Activated naive CD8-positive, alpha-beta T cell treated with anti-CD3 and anti-CD28 coated beads for 36 hours (primary cell): Measurements from ENCODE around the gene RPS26. TPM values are rescaled to one million over a fixed set of nuclear protein-coding genes. Genes with fewer than 3 reads are reported as not detected.

Source experiments
- DNase-seq: peaks from one replicate; pipeline ENCODE4 v3.0.0; 2021
- H3K27ac Mint-ChIP-seq: one replicate; pipeline ENCODE4 v1.8.0; 2022; ENCODE audit warnings: mild to moderate bottlenecking, moderate library complexity, mixed read lengths
- H3K27me3 Mint-ChIP-seq: one replicate; pipeline ENCODE4 v1.8.0; 2022; ENCODE audit warnings: mild to moderate bottlenecking, mixed read lengths
- H3K36me3 Mint-ChIP-seq: one replicate; pipeline ENCODE4 v1.8.0; 2021; ENCODE audit warnings: mild to moderate bottlenecking, mixed read lengths
- H3K4me1 Mint-ChIP-seq: one replicate; pipeline ENCODE4 v1.8.0; 2021; ENCODE audit warnings: mixed read lengths
- H3K4me3 Mint-ChIP-seq: one replicate; pipeline ENCODE4 v1.8.0; 2022; ENCODE audit warnings: mild to moderate bottlenecking, moderate library complexity, mixed read lengths
- H3K9me3 Mint-ChIP-seq: one replicate; pipeline ENCODE4 v1.8.0; 2022; ENCODE audit warnings: mixed read lengths
- total RNA-seq, 2 experiments: library from RNA; stranded (reverse); gene quantifications; one replicate each; pipeline ENCODE4 v1.2.3, GENCODE V29; 2021

RPS26 gene
- total RNA-seq, 2 experiments from 2014 or later, result 45.1 to 47.7 TPM

DNA sequence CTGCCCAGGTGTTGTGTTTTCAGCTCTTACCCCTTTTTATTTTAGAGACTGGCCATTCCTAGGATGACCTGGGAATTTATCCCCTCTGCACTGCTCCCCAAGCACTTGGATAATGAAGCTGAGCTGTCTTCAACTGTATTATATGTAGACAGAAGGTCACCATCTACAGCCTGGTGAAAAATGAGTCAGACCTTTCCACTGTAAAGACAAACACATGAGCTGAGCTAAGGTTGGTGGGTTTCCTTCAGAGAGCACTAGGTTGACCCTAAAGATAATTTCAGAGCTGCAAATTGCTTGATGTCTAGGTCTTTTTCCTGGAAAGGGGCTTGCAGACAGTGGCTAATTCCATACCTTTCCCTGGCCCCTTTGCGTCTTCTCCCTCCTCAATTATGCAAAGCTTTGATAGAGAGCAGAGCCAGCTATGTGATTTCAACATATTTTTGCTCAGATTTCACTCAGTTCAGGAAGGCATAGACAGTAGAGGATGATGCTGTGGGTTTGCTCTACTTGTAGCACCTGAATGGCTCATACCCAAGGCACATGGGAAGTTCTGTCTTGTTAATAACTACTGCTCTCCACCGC is 30.1 kb upstream of the RPS26 start:
- no peak overlapping the region for H3K27ac Mint-ChIP-seq
- DNase-seq, result no peak
- no peaks in the 10 kb centered on the region for H3K9me3 Mint-ChIP-seq
- H3K36me3 Mint-ChIP-seq, result peaks cover 10% of the 10 kb centered on the region
- no peak overlapping the region for H3K4me3 Mint-ChIP-seq
- H3K4me1 Mint-ChIP-seq, result peaks cover 35% of the 10 kb centered on the region
- no peaks in the 10 kb centered on the region for H3K27me3 Mint-ChIP-seq

DNA sequence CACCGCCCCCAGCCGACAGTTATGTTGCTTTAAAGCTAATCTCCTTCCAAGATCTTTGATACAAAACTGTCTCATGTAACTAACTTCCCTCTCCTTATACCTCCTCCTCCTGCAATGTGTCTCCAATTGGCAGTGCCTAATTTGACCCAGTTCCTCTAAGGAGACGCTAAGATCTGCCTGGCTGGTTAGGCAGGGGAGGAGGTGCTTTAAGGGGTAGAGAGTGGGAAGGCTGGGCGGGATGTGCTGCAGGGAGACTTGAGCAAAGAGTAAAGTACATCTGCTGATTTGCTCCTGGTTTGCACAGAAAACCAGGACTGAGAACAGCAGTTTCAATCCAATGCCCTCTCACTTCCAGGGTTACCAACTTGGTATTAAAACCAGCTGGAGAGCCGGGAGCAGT is 28.2 kb upstream of the RPS26 start:
- H3K27me3 Mint-ChIP-seq, result no peaks in the 10 kb centered on the region
- no peak overlapping the region for H3K4me3 Mint-ChIP-seq
- DNase-seq, result no peak
- no peaks in the 10 kb centered on the region for H3K9me3 Mint-ChIP-seq
- peaks cover 14% of the 10 kb centered on the region for H3K36me3 Mint-ChIP-seq
- no peak overlapping the region for H3K27ac Mint-ChIP-seq
- peaks cover 27% of the 10 kb centered on the region for H3K4me1 Mint-ChIP-seq

DNA sequence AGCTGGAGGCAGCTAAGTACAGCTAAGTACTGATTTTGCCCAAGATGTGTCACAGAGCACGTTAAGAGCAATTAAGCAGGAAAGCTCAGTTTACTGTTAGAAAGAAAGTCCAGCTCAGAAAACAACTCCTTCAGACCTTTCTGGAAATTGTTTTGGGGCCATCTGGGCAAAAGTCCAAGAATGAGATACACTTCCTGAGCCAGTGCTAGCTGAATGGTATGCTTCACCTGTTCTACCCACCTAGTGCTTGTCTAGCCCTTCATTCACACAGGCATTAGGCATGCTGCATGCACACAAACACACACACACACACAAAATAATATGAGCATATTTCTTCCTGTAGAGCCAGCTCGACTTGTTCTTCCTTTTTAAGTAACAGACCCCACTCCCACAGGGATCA is 27.5 kb upstream of the RPS26 start:
- no peak for DNase-seq
- H3K4me3 Mint-ChIP-seq, result no peak overlapping the region
- H3K27ac Mint-ChIP-seq, result no peak overlapping the region
- H3K36me3 Mint-ChIP-seq, result peaks cover 14% of the 10 kb centered on the region
- H3K27me3 Mint-ChIP-seq, result no peaks in the 10 kb centered on the region
- H3K4me1 Mint-ChIP-seq, result peaks cover 22% of the 10 kb centered on the region
- H3K9me3 Mint-ChIP-seq, result no peaks in the 10 kb centered on the region

DNA sequence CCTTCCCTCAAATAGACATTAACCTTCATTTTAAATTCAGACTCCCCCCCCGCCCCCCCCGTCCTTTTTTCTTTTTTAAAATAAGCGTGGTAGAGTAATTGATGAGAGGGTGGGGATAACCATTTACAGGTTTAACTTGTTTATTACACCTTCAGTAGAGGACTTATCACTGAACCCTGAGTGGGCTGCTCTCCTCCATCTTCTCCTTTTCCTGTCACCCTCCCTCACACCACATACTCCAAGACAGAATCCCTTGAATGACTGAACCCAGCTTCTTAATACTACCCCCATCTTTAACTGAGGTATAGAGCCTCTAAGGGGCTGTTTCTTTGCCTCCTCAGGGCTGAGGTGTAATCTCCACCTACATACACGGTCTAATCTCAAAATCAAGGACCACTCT is 24.5 kb upstream of the RPS26 start:
- H3K27me3 Mint-ChIP-seq, result no peaks in the 10 kb centered on the region
- no peaks in the 10 kb centered on the region for H3K9me3 Mint-ChIP-seq
- no peak overlapping the region for H3K27ac Mint-ChIP-seq
- DNase-seq, result no peak
- no peak overlapping the region for H3K4me3 Mint-ChIP-seq
- peaks cover 29% of the 10 kb centered on the region for H3K4me1 Mint-ChIP-seq
- peaks cover 12% of the 10 kb centered on the region for H3K36me3 Mint-ChIP-seq

DNA sequence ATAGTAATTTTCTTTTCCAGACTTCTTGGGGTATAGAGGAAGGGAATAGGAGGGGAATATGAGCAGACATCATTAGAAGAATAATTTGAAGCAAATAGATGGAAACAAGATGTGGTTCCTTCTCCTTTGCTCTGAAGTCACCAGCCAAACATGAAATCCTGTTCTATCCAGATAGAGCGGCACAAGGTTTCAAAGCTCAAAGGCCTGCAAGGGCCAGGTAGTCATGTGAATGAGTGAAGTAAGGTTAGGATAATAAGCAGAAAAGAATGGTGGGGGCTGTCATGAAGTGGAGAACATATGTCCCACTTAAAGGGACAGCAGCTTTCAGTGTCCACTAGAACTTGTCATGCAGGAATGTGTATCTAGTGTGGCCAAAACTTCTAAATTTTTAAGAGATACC is 23.4 kb upstream of the RPS26 start:
- DNase-seq, result no peak
- Mint-ChIP-seq H3K4me3 (no peak overlapping the region), H3K27me3 (no peaks in the 10 kb centered on the region), H3K36me3 (peaks cover 14% of the 10 kb centered on the region), H3K4me1 (peaks cover 29% of the 10 kb centered on the region), H3K9me3 (no peaks in the 10 kb centered on the region), H3K27ac (no peak overlapping the region)

DNA sequence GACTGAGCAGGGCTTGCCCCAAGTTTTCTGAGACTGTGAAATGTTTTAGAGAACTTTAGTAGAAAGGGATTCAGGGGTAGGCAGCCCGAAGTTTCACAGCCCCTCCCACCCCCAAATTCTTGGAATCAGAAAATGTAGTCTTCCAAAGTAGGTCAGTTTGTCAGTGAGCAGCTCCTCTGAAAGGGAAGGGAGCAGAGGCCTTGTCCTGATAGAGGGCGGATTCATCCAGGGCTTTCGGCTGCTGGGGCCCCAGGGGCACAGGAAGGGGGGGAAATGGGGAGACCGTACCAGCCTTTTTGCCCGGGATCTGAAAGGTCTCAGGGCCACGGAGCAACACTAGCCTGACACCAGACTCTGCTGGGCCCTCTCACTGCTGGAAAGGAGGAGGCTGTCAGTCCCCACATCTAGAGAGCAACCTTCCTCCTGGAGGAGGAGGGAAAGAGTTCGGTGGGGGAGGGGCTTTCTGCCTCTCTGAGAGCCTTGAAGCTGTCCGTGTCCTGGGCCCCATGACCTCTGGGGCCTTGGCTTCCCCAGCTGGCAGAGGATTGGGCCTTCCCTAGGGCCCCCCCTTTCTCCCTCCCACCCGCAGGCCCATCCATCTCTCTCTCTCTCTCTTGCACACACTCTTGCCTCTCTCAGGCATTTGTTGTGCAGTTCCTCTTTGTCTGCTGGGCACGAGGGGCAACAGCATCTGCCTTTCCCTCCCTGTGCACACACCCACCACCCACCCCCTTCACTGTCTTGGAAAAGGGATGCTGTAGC is 21.1 kb upstream of the RPS26 start, which contains the start of gene IKZF4:
IKZF4 (plus strand) TSS at position 621 of the 762 bp plus-strand sequence. CDS start 451 bp downstream, outside the sequence.
- peaks cover 24% of the 10 kb centered on the region for H3K4me1 Mint-ChIP-seq
- peak within 1 kb of the TSS; percentile 91 for H3K27ac Mint-ChIP-seq
- H3K4me3 Mint-ChIP-seq, result peak within 1 kb of the TSS; percentile 90
- DNase-seq, result no peak
- H3K36me3 Mint-ChIP-seq, result peaks cover 20% of the 10 kb centered on the region
- H3K9me3 Mint-ChIP-seq, result no peaks in the 10 kb centered on the region
- H3K27me3 Mint-ChIP-seq, result no peaks in the 10 kb centered on the region

DNA sequence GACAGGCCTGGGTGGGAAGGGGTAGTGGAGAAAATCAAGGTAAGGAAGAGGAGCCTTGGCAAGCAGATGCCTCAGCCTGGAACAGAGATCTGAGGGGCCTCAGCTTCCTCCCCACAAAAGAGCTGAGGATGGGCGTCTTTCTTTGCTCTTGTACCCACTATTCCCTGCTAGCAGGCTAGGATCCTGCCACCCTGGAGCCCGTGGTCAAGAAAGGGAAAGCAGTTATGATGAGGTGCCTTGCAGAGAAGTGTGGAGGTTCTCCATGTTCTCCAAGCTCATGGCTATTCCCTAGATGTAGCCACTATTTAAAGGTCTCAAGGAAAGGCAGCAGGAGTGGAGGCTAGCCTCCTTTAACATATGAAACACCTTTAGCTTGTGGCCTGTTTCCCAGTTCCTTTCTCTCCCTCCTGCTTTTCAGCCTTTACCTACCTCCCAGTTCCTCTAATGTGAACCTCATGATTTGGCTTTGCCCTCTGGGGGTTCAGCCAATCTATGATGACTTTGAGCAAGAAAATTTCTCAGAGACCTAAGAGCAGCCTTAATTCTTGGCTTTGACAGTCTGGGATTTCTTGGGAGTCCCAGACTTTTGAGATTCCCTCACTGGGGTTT is 19.7 kb upstream of the RPS26 start:
- H3K4me3 Mint-ChIP-seq, result peak overlapping the region; percentile 90
- H3K27me3 Mint-ChIP-seq, result no peaks in the 10 kb centered on the region
- peaks cover 26% of the 10 kb centered on the region for H3K36me3 Mint-ChIP-seq
- H3K4me1 Mint-ChIP-seq, result peaks cover 21% of the 10 kb centered on the region
- peak overlapping the region; percentile 91 for H3K27ac Mint-ChIP-seq
- no peak for DNase-seq
- H3K9me3 Mint-ChIP-seq, result no peaks in the 10 kb centered on the region

DNA sequence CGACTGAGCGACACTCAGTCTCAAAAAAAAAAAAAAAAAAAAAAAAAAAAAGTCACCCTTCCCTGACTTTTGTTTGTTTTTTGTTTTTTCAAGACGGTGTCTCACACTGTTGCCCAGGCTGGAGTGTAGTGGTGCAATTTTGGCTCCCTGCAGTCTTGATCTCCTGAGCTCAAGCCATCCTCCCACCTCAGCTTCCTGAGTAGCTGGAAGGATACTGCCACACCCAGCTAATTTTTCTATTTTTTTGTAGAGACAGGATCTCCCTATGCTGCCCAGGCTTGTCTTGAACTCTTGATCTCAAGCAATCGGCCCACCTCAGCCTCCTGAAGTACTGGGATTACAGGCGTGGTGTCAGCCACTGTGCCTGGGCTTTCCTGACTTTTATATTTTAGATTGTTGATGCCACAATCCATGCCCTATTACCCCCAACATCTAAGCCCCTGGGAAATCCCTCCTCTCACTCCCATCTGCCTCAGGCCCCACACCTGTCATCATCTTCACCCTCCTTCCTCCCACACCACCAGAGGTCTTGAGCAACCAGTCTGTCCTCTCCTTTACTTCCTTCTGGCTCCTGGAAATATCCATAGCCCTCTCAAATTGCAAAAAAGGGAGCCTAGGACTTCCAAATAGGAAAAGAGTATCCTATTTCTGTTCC is 13.1 kb upstream of the RPS26 start:
- no peak for DNase-seq
- Mint-ChIP-seq H3K27ac (peak overlapping the region; percentile 34), H3K4me3 (no peak overlapping the region), H3K36me3 (peaks cover 64% of the 10 kb centered on the region), H3K9me3 (no peaks in the 10 kb centered on the region), H3K4me1 (peaks cover 38% of the 10 kb centered on the region), H3K27me3 (no peaks in the 10 kb centered on the region)

DNA sequence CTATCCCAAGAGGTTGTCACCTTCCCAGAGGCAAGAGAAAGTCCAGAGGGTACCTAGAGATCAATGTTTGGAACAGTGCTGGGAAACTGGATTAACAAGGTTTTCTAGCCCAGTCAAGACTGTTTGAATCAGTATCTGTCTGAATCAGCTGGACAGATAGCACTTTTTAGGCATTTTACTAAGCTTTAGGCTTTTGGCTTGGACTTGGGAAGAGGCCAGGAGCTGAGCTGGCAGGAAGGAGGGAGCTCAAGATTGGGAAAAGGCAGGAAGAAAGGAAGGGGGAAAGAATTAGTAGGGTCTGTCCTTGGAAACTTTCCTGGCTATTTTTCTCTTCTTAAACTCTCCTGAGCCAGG is 12.6 kb upstream of the RPS26 start:
- Mint-ChIP-seq H3K27me3 (no peaks in the 10 kb centered on the region), H3K27ac (peak overlapping the region; percentile 66), H3K36me3 (peaks cover 68% of the 10 kb centered on the region), H3K9me3 (no peaks in the 10 kb centered on the region), H3K4me1 (peaks cover 40% of the 10 kb centered on the region), H3K4me3 (no peak overlapping the region)
- DNase-seq, result no peak

DNA sequence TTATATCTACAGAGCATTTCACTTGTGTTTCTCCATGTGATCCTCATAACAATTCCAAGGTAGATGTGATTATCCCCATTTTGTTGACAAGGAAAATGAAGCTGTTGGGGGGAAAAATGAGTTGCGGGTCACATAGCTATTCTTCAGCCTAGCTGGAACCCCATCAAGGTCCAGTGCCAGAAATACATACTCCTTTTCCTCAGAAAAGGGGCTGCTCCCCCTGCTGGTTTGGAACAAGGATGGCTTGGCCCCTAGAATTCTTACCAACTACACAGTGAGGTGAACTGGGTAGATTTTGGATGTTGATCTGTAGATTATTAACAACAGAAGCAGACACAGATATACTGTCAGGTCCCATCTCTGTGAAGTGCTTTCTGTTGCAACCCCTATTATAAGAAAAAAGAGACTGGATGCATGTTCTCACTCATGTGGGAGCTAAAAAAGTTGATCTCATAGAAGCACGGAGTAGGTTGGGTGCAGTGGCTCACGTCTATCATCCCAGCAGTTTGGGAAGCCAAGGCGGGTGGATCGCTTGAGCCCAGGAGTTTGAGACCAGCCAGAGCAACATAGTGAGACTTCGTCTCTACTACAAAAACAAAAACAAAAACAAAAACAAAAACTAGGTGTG is 11.9 kb upstream of the RPS26 start:
- H3K36me3 Mint-ChIP-seq, result peaks cover 72% of the 10 kb centered on the region
- H3K4me3 Mint-ChIP-seq, result no peak overlapping the region
- H3K27ac Mint-ChIP-seq, result peak overlapping the region; percentile 65
- H3K9me3 Mint-ChIP-seq, result no peaks in the 10 kb centered on the region
- no peak for DNase-seq
- no peaks in the 10 kb centered on the region for H3K27me3 Mint-ChIP-seq
- H3K4me1 Mint-ChIP-seq, result peaks cover 46% of the 10 kb centered on the region

DNA sequence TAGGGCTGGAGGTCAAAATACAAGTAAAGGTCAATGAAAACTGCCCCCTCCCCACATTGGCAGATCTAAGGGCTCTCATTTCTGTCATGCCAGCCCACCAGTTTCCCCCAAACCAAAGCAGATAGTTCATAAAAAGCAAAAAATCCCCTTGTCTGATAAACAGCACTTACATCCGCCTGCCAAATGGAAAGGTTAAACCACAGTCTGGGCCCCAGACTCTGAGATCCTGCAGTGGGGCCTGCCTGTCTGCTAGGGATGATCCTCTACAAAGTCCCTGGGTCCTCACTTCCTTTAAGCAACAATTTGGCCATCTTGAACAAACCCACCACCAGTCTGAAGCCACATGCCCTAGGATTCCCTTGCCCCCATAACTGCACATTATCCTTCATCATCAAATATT is 9.7 kb upstream of the RPS26 start:
- peaks cover 58% of the 10 kb centered on the region for H3K4me1 Mint-ChIP-seq
- no peaks in the 10 kb centered on the region for H3K27me3 Mint-ChIP-seq
- no peaks in the 10 kb centered on the region for H3K9me3 Mint-ChIP-seq
- H3K36me3 Mint-ChIP-seq, result peaks cover 80% of the 10 kb centered on the region
- DNase-seq, result peak; percentile 46
- peak overlapping the region; percentile 51 for H3K4me3 Mint-ChIP-seq
- peak overlapping the region; percentile 85 for H3K27ac Mint-ChIP-seq

DNA sequence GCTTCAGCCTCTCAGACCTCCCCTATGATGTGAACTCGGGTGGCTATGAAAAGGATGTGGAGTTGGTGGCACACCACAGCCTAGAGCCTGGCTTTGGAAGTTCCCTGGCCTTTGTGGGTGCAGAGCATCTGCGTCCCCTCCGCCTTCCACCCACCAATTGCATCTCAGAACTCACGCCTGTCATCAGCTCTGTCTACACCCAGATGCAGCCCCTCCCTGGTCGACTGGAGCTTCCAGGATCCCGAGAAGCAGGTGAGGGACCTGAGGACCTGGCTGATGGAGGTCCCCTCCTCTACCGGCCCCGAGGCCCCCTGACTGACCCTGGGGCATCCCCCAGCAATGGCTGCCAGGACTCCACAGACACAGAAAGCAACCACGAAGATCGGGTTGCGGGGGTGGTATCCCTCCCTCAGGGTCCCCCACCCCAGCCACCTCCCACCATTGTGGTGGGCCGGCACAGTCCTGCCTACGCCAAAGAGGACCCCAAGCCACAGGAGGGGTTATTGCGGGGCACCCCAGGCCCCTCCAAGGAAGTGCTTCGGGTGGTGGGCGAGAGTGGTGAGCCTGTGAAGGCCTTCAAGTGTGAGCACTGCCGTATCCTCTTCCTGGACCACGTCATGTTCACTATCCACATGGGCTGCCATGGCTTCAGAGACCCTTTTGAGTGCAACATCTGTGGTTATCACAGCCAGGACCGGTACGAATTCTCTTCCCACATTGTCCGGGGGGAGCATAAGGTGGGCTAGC is 7.0 kb upstream of the RPS26 start:
- Mint-ChIP-seq H3K27me3 (no peaks in the 10 kb centered on the region), H3K36me3 (peaks cover 73% of the 10 kb centered on the region), H3K9me3 (no peaks in the 10 kb centered on the region), H3K27ac (peak overlapping the region; percentile 89), H3K4me1 (peaks cover 64% of the 10 kb centered on the region), H3K4me3 (peak overlapping the region; percentile 49)
- peak; percentile 67 for DNase-seq

DNA sequence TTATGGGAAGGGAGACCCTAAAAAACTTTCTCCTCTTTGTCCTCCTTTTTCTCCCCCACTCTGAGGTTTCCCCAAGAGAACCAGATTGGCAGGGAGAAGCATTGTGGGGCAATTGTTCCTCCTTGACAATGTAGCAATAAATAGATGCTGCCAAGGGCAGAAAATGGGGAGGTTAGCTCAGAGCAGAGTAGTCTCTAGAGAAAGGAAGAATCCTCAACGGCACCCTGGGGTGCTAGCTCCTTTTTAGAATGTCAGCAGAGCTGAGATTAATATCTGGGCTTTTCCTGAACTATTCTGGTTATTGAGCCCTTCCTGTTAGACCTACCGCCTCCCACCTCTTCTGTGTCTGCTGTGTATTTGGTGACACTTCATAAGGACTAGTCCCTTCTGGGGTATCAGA is 4.6 kb upstream of the RPS26 start:
- Mint-ChIP-seq H3K4me1 (peaks cover 60% of the 10 kb centered on the region), H3K27me3 (no peaks in the 10 kb centered on the region), H3K36me3 (peaks cover 64% of the 10 kb centered on the region), H3K27ac (peak overlapping the region; percentile 12), H3K4me3 (no peak overlapping the region), H3K9me3 (no peaks in the 10 kb centered on the region)
- no peak for DNase-seq

DNA sequence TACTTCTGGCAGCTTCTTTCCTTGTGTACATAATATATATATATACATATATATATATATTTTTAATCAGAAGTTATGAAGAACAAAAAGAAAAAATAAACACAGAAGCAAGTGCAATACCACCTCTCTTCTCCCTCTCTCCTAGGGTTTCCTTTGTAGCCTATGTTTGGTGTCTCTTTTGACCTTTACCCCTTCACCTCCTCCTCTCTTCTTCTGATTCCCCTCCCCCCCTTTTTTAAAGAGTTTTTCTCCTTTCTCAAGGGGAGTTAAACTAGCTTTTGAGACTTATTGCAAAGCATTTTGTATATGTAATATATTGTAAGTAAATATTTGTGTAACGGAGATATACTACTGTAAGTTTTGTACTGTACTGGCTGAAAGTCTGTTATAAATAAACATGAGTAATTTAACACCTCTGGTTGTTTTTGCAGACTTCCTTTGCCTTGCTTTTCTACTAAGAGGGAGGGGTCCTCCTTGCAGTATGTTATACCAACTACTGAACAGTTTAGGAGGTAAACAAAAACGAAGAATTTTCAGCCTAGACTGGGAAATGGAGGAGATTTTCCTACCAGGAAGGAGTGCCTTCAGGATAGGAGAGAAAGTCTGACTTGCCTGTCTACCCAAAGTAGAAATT is 3.6 kb upstream of the RPS26 start:
- H3K9me3 Mint-ChIP-seq, result no peaks in the 10 kb centered on the region
- no peak for DNase-seq
- no peaks in the 10 kb centered on the region for H3K27me3 Mint-ChIP-seq
- no peak overlapping the region for H3K4me3 Mint-ChIP-seq
- no peak overlapping the region for H3K27ac Mint-ChIP-seq
- H3K4me1 Mint-ChIP-seq, result peaks cover 56% of the 10 kb centered on the region
- peaks cover 64% of the 10 kb centered on the region for H3K36me3 Mint-ChIP-seq
